ENCODE results near the gene SH3PXD2B. TPM values are rescaled to one million over a fixed set of nuclear protein-coding genes. Genes with fewer than 3 reads are reported as not detected.
A peak's percentile ranks its signal among the peaks of the same experiment; 100 is the strongest.

The SH3PXD2B gene
- total and polyA plus RNA-seq, 2 of the 4 experiments (the other 2 are of a cell fraction): 8.2 to 14.4 TPM

DNA sequence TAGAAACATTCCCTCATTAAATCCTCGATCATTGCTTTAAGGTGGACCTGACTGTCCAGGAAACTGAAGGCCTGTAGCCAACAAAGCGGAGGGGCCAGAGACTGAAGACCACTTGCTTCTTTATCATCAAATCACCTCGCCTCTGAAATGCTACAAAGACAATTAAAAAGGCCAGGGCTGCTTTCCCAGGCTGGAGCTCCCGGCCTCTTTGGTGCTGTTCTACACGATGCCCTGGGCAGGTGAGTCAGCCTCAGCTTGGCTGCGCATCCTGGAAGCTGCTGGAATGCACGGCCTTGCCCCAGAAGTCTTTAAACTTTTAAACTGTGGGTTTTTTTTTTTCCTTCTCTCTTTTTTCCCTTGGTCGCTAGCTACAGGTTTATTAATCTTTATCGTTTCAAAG, 46.5 kb downstream of the SH3PXD2B start:
- no peaks in the 10 kb centered on the region for H3K9me3 ChIP-seq (ENCODE audit: control insufficient read depth, insufficient read depth, low read length)
- ATAC-seq (ENCODE audit: low read depth) (peak; percentile 38), DNase-seq (peak; percentile 72)
- H2BK15ac ChIP-seq (ENCODE audit: low read depth, low read length): no peak overlapping the region
- no peak overlapping the region for H3K4me2 ChIP-seq (ENCODE audit: low read depth, low read length)
- H4K8ac ChIP-seq (ENCODE audit: low read depth in 2 of 2, low read length in 2 of 2): no peak overlapping the region
- H3K4me3 ChIP-seq (ENCODE audit: insufficient read depth, low read depth, low read length): no peak overlapping the region
- H3K9me1 ChIP-seq (ENCODE audit: insufficient read depth, low read length): peaks cover 22% of the 10 kb centered on the region
- H3K4me1 ChIP-seq (ENCODE audit: control insufficient read depth, insufficient read depth, low read length): peaks cover 33% of the 10 kb centered on the region
- H2BK120ac ChIP-seq (ENCODE audit: low read depth, low read length): no peak overlapping the region
- H2AK5ac ChIP-seq (ENCODE audit: low read depth, low read length): no peak overlapping the region
- no peak overlapping the region for H3K18ac ChIP-seq (ENCODE audit: low read depth, low read length)
- no peak overlapping the region for H4K5ac ChIP-seq (ENCODE audit: low read depth, low read length)
- CTCF ChIA-PET: no interaction called here
- no peak overlapping the region for H2AFZ ChIP-seq (replicated peaks; ENCODE audit: low read length, poor library complexity)
- H4K91ac ChIP-seq (ENCODE audit: insufficient read depth, low read depth, low read length): no peak overlapping the region
- H4K20me1 ChIP-seq (ENCODE audit: insufficient read depth, low read length): peaks cover 37% of the 10 kb centered on the region; the same call in 1 of the 2 replicates
- TF ChIP-seq, protein P1, sequence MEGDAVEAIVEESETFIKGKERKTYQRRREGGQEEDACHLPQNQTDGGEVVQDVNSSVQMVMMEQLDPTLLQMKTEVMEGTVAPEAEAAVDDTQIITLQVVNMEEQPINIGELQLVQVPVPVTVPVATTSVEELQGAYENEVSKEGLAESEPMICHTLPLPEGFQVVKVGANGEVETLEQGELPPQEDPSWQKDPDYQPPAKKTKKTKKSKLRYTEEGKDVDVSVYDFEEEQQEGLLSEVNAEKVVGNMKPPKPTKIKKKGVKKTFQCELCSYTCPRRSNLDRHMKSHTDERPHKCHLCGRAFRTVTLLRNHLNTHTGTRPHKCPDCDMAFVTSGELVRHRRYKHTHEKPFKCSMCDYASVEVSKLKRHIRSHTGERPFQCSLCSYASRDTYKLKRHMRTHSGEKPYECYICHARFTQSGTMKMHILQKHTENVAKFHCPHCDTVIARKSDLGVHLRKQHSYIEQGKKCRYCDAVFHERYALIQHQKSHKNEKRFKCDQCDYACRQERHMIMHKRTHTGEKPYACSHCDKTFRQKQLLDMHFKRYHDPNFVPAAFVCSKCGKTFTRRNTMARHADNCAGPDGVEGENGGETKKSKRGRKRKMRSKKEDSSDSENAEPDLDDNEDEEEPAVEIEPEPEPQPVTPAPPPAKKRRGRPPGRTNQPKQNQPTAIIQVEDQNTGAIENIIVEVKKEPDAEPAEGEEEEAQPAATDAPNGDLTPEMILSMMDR (conservative IDR thresholded peaks at IDR 0.05; ENCODE audit: low read depth, low read length): no peak
- TF ChIP-seq MXI1 (IDR thresholded peaks at IDR 0.05; ENCODE audit: borderline replicate concordance, low read depth, low read length) (no peak), SMC3 (IDR thresholded peaks at IDR 0.05; ENCODE audit: low read depth, low read length) (no peak), FOS (IDR thresholded peaks at IDR 0.05; ENCODE audit: low read depth, low read length) (no peak), RCOR1 (IDR thresholded peaks at IDR 0.05; ENCODE audit: insufficient replicate concordance, low read length) (no peak), MAZ (IDR thresholded peaks at IDR 0.05; ENCODE audit: borderline replicate concordance, low read depth, low read length) (no peak), BHLHE40 (IDR thresholded peaks at IDR 0.05; ENCODE audit: low read depth, low read length) (no peak), CEBPB (IDR thresholded peaks at IDR 0.05; ENCODE audit: low read depth, low read length) (no peak), CHD1 (IDR thresholded peaks at IDR 0.05; ENCODE audit: low read depth, low read length) (no peak), RAD21 (IDR thresholded peaks at IDR 0.05; ENCODE audit: low read length) (no peak), RFX5 (IDR thresholded peaks at IDR 0.05; ENCODE audit: low read depth, low read length) (no peak), POLR2A (IDR thresholded peaks at IDR 0.05; ENCODE audit: low read depth, low read length) (no peak), NFE2L2 (IDR thresholded peaks at IDR 0.05; ENCODE audit: low read depth, low read length) (no peak), MAFK (IDR thresholded peaks at IDR 0.05; ENCODE audit: low read depth, low read length) (no peak)
- TF ChIP-seq, protein P2, sequence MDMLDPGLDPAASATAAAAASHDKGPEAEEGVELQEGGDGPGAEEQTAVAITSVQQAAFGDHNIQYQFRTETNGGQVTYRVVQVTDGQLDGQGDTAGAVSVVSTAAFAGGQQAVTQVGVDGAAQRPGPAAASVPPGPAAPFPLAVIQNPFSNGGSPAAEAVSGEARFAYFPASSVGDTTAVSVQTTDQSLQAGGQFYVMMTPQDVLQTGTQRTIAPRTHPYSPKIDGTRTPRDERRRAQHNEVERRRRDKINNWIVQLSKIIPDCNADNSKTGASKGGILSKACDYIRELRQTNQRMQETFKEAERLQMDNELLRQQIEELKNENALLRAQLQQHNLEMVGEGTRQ (IDR thresholded peaks at IDR 0.05; ENCODE audit: low read depth, low read length): no peak
- TF ChIP-seq, protein P3, sequence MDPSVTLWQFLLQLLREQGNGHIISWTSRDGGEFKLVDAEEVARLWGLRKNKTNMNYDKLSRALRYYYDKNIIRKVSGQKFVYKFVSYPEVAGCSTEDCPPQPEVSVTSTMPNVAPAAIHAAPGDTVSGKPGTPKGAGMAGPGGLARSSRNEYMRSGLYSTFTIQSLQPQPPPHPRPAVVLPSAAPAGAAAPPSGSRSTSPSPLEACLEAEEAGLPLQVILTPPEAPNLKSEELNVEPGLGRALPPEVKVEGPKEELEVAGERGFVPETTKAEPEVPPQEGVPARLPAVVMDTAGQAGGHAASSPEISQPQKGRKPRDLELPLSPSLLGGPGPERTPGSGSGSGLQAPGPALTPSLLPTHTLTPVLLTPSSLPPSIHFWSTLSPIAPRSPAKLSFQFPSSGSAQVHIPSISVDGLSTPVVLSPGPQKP (IDR thresholded peaks at IDR 0.05; ENCODE audit: borderline replicate concordance, low read depth, low read length): no peak
- no peaks in the 10 kb centered on the region for H3K27me3 ChIP-seq (ENCODE audit: control insufficient read depth, insufficient read depth, low read length)
- no peak overlapping the region for H2BK20ac ChIP-seq (ENCODE audit: low read depth, low read length)
- intact Hi-C loops (cut with micrococcal nuclease): no loop called here
- in situ Hi-C loops (cut with MboI; ENCODE audit: low sequenced_read_pairs): no loop called here
- no peak overlapping the region for H3K9ac ChIP-seq (ENCODE audit: low read depth, low read length)
- no peak overlapping the region for H3K23ac ChIP-seq (ENCODE audit: low read depth, low read length)
- no peak overlapping the region for H3K27ac ChIP-seq (ENCODE audit: insufficient read depth, low read length)
- dilution Hi-C loops (cut with HindIII; ENCODE audit: low sequenced_read_pairs, unreplicated experiment): no loop called here
- H3K56ac ChIP-seq (ENCODE audit: extremely low read depth, insufficient read depth, low read length): no peak overlapping the region
- no TSS peak for BruUV-seq (replicated peaks)
- 60% methylated on average over 1 of the region's 9 CpGs; no CpG with 5 or more reads in 1 of the 2 experiments for WGBS, 2 experiments (ENCODE audit: extremely low coverage in 2 of 2, insufficient read length in 1 of 2)
- H3K36me3 ChIP-seq (ENCODE audit: control insufficient read depth, insufficient read depth, low read length): peaks cover 20% of the 10 kb centered on the region
- H2AK9ac ChIP-seq (replicated peaks; ENCODE audit: low read depth, low read length, poor library complexity): no peak overlapping the region
- H3K4ac ChIP-seq (ENCODE audit: low read depth, low read length): no peak overlapping the region
- peaks cover 6 to 51% of the 10 kb centered on the region in 2 experiments; a peak in 3 of 4 replicates for H3K79me1 ChIP-seq (ENCODE audit: low read depth in 1 of 2, low read length in 2 of 2)
- 0 out of 2 replicates have a peak overlapping the region, but pooled peaks have one; percentile 5 for H3K14ac ChIP-seq (replicated peaks; ENCODE audit: low read depth, low read length)
- POLR2A ChIA-PET (ENCODE audit: unreplicated experiment): no interaction called here
- no peak overlapping the region for H2BK5ac ChIP-seq (ENCODE audit: low read depth, low read length, poor library complexity, severe bottlenecking)

Measured in IMR-90 (cell line).